Adrenal gland (tissue), 12 donors: Measurements from ENCODE around the gene AFDN. TPM values are rescaled to one million over a fixed set of nuclear protein-coding genes. Genes with fewer than 3 reads are reported as not detected.

Experiments used
- DNase-seq, 7 donors: peaks; one replicate each; pipeline ENCODE4 v3.0.0-alpha.2; 2019 to 2020
- H3K27ac ChIP-seq, 5 donors: fragments of 200-600 bp; sonication (generic) in 4 of 5; 1 replicate in 3 of 5; 2 replicates in 2 of 5; pipeline versions ENCODE4 v1.5.1 to v1.8.0; 2016 to 2020; ENCODE audit warnings: mild to moderate bottlenecking in 1 of 5
- H3K27me3 ChIP-seq: fragments of 200-600 bp; 2 replicates; pipeline ENCODE4 v1.8.0; 2021
- H3K36me3 ChIP-seq, 2 donors: fragments of 200-600 bp; replicated peaks in 1 of 2; 1 replicate in 1 of 2; 2 replicates in 1 of 2; pipeline versions ENCODE4 v1.5.1 to v1.8.0; 2018 to 2022
- H3K4me1 ChIP-seq, 2 donors: fragments of 200-600 bp; replicated peaks in 1 of 2; 1 replicate in 1 of 2; 2 replicates in 1 of 2; pipeline versions ENCODE4 v1.5.1 to v1.8.0; 2018 to 2021
- H3K4me3 ChIP-seq, 4 donors: fragments of 200-600 bp; sonication (generic) in 3 of 4; one replicate each; pipeline ENCODE4 v1.5.1; 2016 to 2018
- H3K9me3 ChIP-seq, 3 donors: fragments of 200-600 bp; sonication (generic) in 1 of 3; replicated peaks in 1 of 3; 1 replicate in 2 of 3; 2 replicates in 1 of 3; pipeline versions ENCODE4 v1.5.1 to v1.8.0; 2016 to 2021
- POLR2A ChIP-seq, 2 donors: fragments of 450-650 bp; IDR thresholded peaks; one replicate each; pipeline ENCODE4 v1.6.1; 2017; ENCODE audit warnings: antibody characterized with exemption in 2 of 2, mild to moderate bottlenecking in 2 of 2, moderate library complexity in 1 of 2
- WGBS, 4 donors: extraction: QIAGEN DNeasy Blood & Tissue Kit in 2 of 4; methylation state at CpG; one replicate each; pipeline versions ENCODE4 v1.1.5 to v1.1.7; 2013 to 2017; 5-methylcytosine and 5-hydroxymethylcytosine counted together
- intact Hi-C, 2 donors: fragments of 100-400 bp; cut with DNase I; formaldehyde crosslinking; loops; one replicate each; pipeline versions ENCODE4 v1.14.1 to v1.15.0; 2022 to 2023
- polyA plus RNA-seq, 3 donors: library from polyadenylated mRNA; stranded (reverse); fragments of 200-250 nt in 2 of 3; fragments of 350-450 nt in 1 of 3; fragmentation: Illumina TruSeq in 1 of 3; extraction: RNeasy Lipid Tissue Mini Kit (QIAGEN cat#74804) in 1 of 3; gene quantifications; one replicate each; pipeline ENCODE4 v1.2.3, GENCODE V29; 2013 to 2014
- total RNA-seq, 9 donors: library from RNA; depleted of rRNA in 4 of 9; stranded (reverse); fragments of >200 nt in 4 of 9; fragments of 120-200 nt in 1 of 9; fragmentation: NEBNext Ultra II Directional in 1 of 9; extraction: Animal tissue kit (Norgen Biotek cat#: 25700) in 1 of 9; gene quantifications; one replicate each; pipeline versions ENCODE4 v1.1.0 to v1.2.4, GENCODE V29; 2013 to 2023
- TF ChIP-seq, protein P1 (sequence below), 6 experiments: fragments of 450-650 bp in 4 of 6; fragments of 200-600 bp in 2 of 6; sonication (generic) in 1 of 6; IDR thresholded peaks; 1 replicate in 5 of 6; 2 replicates in 1 of 6; pipeline versions ENCODE4 v1.5.1 to v1.8.0; 2016 to 2021; ENCODE audit warnings: antibody characterized with exemption in 6 of 6, mild to moderate bottlenecking in 2 of 6, moderate library complexity in 1 of 6
- donor health status: healthy with polysubstance abuse.
- donor health status: Bipolar disorder and iron deficiency.
- donor health status: DM: yes; HTN: yes; CAD: no.
- donor health status: DM: no; HTN: no; CAD: no.
- donor health status: DM: no; HTN: no; CAD: no.
- donor health status: DM: yes; HTN: yes; CAD: no.

The AFDN gene
- total and polyA plus RNA-seq, 12 donors = 15.2 to 47.1 (median 39.3) TPM

DNA sequence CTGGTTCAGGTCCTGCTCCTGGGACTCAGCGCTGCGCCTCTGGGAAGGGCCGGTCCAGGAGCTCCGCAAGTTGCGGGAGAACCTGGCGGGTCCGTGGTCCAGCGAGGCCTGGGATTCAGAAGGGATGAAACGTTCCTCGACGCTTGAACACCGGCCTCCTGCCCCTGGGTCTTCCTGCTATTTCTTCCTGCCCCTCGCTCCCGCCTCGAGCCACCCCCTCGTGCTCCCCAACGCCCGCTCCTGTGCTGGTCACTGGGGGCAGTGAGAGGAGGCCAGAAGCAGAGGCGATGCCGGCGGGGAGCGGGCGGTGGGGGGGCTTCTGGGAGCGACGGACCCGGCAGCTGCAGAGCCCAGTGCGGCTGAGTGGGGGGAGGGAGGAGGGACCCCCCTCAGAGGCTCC lies 150.0 kb downstream of the AFDN start:
- WGBS, 4 donors = 91 to 98% (median 96%) methylated on average over 18 to 27 of the region's 27 CpGs
- no peaks in the 10 kb centered on the region for H3K36me3 ChIP-seq
- H3K27me3 ChIP-seq = no peaks in the 10 kb centered on the region
- DNase-seq = no peak
- no peaks in the 10 kb centered on the region for H3K4me1 ChIP-seq
- no peak overlapping the region for H3K27ac ChIP-seq
- intact Hi-C loops = no loop called here
- TF ChIP-seq, protein P1, sequence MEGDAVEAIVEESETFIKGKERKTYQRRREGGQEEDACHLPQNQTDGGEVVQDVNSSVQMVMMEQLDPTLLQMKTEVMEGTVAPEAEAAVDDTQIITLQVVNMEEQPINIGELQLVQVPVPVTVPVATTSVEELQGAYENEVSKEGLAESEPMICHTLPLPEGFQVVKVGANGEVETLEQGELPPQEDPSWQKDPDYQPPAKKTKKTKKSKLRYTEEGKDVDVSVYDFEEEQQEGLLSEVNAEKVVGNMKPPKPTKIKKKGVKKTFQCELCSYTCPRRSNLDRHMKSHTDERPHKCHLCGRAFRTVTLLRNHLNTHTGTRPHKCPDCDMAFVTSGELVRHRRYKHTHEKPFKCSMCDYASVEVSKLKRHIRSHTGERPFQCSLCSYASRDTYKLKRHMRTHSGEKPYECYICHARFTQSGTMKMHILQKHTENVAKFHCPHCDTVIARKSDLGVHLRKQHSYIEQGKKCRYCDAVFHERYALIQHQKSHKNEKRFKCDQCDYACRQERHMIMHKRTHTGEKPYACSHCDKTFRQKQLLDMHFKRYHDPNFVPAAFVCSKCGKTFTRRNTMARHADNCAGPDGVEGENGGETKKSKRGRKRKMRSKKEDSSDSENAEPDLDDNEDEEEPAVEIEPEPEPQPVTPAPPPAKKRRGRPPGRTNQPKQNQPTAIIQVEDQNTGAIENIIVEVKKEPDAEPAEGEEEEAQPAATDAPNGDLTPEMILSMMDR (IDR thresholded peaks at IDR 0.05) = no peak
- TF ChIP-seq POLR2A (IDR thresholded peaks at IDR 0.05) = no peak
- no peaks in the 10 kb centered on the region for H3K9me3 ChIP-seq
- H3K4me3 ChIP-seq = no peak overlapping the region

DNA sequence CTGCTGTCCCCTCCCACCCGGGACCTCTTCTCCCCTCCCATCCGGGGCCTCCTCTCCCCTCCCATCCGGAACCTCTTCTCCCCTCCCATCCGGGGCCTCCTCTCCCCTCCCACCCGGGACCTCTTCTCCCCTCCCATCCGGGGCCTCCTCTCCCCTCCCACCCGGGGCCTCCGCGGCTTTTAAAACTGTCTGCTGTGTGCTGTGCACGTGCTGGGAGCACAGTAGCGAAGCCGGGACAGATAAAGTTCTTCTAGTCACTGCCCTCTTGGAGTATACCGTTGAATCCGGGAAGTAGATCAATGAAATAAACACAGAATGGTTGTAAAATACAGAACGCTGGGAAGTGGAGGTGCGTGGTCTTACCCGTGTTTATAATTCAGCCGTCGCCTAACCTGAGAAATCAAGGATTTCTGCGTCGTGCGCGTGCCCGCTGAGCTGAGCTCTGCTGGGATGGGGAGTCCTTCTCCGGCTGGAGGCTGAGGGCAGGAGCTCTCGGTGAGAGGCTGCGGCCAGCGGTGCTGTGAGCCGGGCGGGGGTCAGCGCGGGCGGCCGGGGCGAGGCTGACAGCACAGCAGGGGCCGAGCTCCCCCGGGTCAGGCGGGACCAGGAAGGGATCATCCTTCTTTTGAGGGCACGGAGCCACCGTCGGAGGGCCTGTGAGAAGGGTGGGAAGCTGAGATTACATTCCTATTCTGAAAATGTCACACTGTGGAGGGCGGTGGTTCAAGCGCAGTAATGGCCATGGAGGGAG lies 151.2 kb downstream of the AFDN start:
- no peak for TF ChIP-seq POLR2A (IDR thresholded peaks at IDR 0.05)
- TF ChIP-seq, protein P1 (IDR thresholded peaks at IDR 0.05) = no peak
- Histone ChIP-seq H3K27me3 (no peaks in the 10 kb centered on the region), H3K27ac (no peak overlapping the region), H3K4me1 (no peaks in the 10 kb centered on the region), H3K36me3 (no peaks in the 10 kb centered on the region), H3K4me3 (no peak overlapping the region), H3K9me3 (no peaks in the 10 kb centered on the region)
- intact Hi-C loops = no loop called here
- DNase-seq = no peak
- WGBS, 4 donors = 92 to 94% (median 93%) methylated on average over 32 to 43 of the region's 43 CpGs

DNA sequence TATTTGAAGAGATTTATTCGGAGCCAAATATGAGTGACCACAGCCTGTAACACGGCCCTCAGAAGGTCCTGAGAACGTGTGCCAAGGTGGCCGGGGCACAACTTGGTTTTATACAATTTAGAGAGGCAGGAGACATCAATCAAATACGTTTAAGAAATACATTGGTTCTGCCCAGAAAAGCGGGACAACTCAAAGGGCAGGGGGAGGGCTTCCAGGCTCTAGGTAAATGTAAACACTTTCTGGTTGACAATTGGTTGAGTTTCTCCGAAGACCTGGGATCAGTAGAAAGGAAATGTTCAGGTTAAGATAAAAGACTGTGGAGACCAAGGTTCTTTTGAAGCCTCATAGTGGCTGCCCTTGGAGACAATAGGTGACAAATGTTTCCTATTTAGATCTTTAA lies 151.9 kb downstream of the AFDN start:
- Histone ChIP-seq H3K4me3 (no peak overlapping the region), H3K27ac (no peak overlapping the region), H3K4me1 (no peaks in the 10 kb centered on the region), H3K27me3 (no peaks in the 10 kb centered on the region), H3K36me3 (no peaks in the 10 kb centered on the region), H3K9me3 (no peaks in the 10 kb centered on the region)
- intact Hi-C loops = no loop called here
- no peak for DNase-seq
- TF ChIP-seq, protein P1 (IDR thresholded peaks at IDR 0.05) = no peak
- TF ChIP-seq POLR2A (IDR thresholded peaks at IDR 0.05) = no peak
- 75 to 79% (median 77%) methylated on average over 7 of the region's 7 CpGs for WGBS, 4 donors

DNA sequence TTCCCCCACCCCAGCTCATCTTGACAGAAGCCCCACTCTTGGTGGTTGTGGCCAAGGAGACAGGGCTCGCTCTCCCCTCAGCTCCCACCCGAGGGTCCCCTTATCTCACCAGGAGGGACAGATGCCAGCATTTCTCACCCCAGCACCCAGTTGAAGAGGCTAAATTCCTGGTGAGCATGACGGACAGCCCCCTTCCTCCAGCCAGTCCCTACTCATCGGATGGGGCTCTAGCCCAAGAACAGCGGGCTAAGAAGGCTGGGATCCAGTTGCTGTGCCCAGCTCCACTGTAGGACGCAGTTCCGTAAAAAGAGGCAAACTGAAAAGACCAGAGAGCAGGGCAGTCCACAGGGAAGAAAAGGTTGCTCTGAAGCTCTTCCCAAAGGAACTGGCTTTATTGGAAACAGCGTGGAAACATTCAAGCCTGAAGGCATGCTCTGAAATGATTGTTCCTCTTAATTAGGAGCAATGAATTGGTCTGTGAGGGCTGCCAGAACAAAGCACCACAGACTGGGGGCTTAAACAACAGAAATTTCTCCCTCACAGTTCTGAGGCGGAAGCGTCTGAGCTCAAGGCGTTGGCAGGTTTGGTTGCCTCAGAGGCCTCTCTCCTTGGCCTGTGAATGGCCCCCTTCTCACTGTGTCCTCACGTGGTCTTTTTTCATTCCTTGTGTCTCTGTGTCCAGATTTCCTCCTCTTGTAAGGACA lies 152.9 kb downstream of the AFDN start:
- Histone ChIP-seq H3K27ac (no peak overlapping the region), H3K27me3 (no peaks in the 10 kb centered on the region), H3K9me3 (no peaks in the 10 kb centered on the region), H3K4me1 (no peaks in the 10 kb centered on the region), H3K36me3 (no peaks in the 10 kb centered on the region), H3K4me3 (no peak overlapping the region)
- DNase-seq = no peak
- 81 to 88% (median 83%) methylated on average over 10 to 12 of the region's 12 CpGs for WGBS, 4 donors
- intact Hi-C loops = no loop called here
- no peak for TF ChIP-seq POLR2A (IDR thresholded peaks at IDR 0.05)
- TF ChIP-seq, protein P1 (IDR thresholded peaks at IDR 0.05) = no peak
